H1 (cell line): ENCODE data around the gene NOMO2. TPM values are rescaled to one million over a fixed set of nuclear protein-coding genes. Genes with fewer than 3 reads are reported as not detected.
"Not testable (repeated sequence)": the region's sequence is repeated elsewhere in the genome, so short reads cannot be mapped to it uniquely, and the experiment has no call there.

Source experiments
- CTCF ChIA-PET: fragments of 300-600 bp; sonication (Branson Sonifier 250); formaldehyde crosslinking; loops from one replicate; lab custom pipeline; 2021; ENCODE audit not compliant: partially characterized antibody; lab: Charles Lee
- POLR2A ChIA-PET: fragments of 300-600 bp; sonication (Branson Sonifier 250); formaldehyde crosslinking; loops from one replicate; lab custom pipeline; 2021; ENCODE audit warnings: inconsistent platforms; ENCODE audit not compliant: partially characterized antibody; lab: Charles Lee
- DNase-seq, 2 experiments: peaks; one replicate each; pipeline versions ENCODE4 v3.0.0 to v3.0.0-alpha.2; 2010 to 2022; ENCODE audit warnings: low spot score in 2 of 2, low read depth in 1 of 2, mixed read lengths in 1 of 2
- FAIRE-seq: peaks from 2 replicates; lab custom pipeline; 2011; peaks lifted over from hg19 to GRCh38; lab: Jason Lieb, UNC
- H2AFZ ChIP-seq: 2 replicates; pipeline ENCODE4 v1.8.1; 2012; ENCODE audit warnings: low read length, inconsistent platforms
- H2AK5ac ChIP-seq: 2 replicates; pipeline ENCODE4 v1.6.1; 2013; ENCODE audit warnings: low read depth, low read length
- H2BK120ac ChIP-seq: replicated peaks from 2 replicates; pipeline ENCODE3; 2013; ENCODE audit warnings: low read depth, low read length, inconsistent platforms
- H2BK12ac ChIP-seq: 2 replicates; pipeline ENCODE4 v1.6.1; 2013; ENCODE audit warnings: low read depth, low read length
- H2BK15ac ChIP-seq: 2 replicates; pipeline ENCODE4 v1.6.1; 2013; ENCODE audit warnings: low read length
- H2BK20ac ChIP-seq: 2 replicates; pipeline ENCODE4 v1.6.1; 2013; ENCODE audit warnings: low read length
- H2BK5ac ChIP-seq: 2 replicates; pipeline ENCODE4 v1.6.1; 2013; ENCODE audit warnings: low read depth, low read length
- H3K14ac ChIP-seq: 2 replicates; pipeline ENCODE4 v1.6.1; 2013; ENCODE audit warnings: inconsistent platforms; ENCODE audit not compliant: insufficient read length
- H3K18ac ChIP-seq: 2 replicates; pipeline ENCODE4 v1.6.1; 2013; ENCODE audit warnings: low read length; ENCODE audit errors: extremely low read depth
- H3K23ac ChIP-seq: 2 replicates; pipeline ENCODE4 v1.6.1; 2013; ENCODE audit warnings: inconsistent platforms; ENCODE audit not compliant: insufficient read length
- H3K23me2 ChIP-seq: 2 replicates; pipeline ENCODE4 v1.6.1; 2013; ENCODE audit warnings: low read depth, low read length
- H3K27ac ChIP-seq: 2 replicates; pipeline ENCODE4 v1.6.1; 2011; ENCODE audit warnings: low read depth, low read length, inconsistent platforms
- H3K27me3 ChIP-seq, 4 experiments: replicated peaks in 1 of 4; 1 replicate in 1 of 4; 2 replicates in 3 of 4; pipeline versions ENCODE4 v1.6.1 to v1.8.1; 2011 to 2013; ENCODE audit warnings: low read length in 3 of 4, mild to moderate bottlenecking in 3 of 4, inconsistent platforms in 2 of 4, mixed read lengths in 2 of 4, moderate library complexity in 1 of 4; ENCODE audit not compliant: control insufficient read depth in 3 of 4, insufficient read depth in 3 of 4; ENCODE audit errors: extremely low read depth in 1 of 4
- H3K36me3 ChIP-seq, 4 experiments: 2 replicates each; pipeline versions ENCODE4 v1.6.1 to v1.8.1; 2011 to 2013; ENCODE audit warnings: mild to moderate bottlenecking in 4 of 4, low read length in 3 of 4, moderate library complexity in 2 of 4, control low read depth in 1 of 4, inconsistent platforms in 1 of 4; ENCODE audit not compliant: insufficient read depth in 4 of 4, control insufficient read depth in 2 of 4
- H3K4ac ChIP-seq: replicated peaks from 2 replicates; pipeline ENCODE3; 2013; ENCODE audit warnings: low read length, low read depth, mixed read lengths, inconsistent platforms; ENCODE audit not compliant: insufficient read length
- H3K4me1 ChIP-seq, 4 experiments: replicated peaks in 1 of 4; 1 replicate in 1 of 4; 2 replicates in 3 of 4; pipeline versions ENCODE4 v1.6.1 to v1.8.1; 2011 to 2013; ENCODE audit warnings: low read length in 3 of 4, inconsistent platforms in 2 of 4, mixed read lengths in 1 of 4; ENCODE audit not compliant: insufficient read depth in 4 of 4, control insufficient read depth in 3 of 4
- H3K4me2 ChIP-seq, 2 experiments: 2 replicates each; pipeline versions ENCODE4 v1.6.1 to v1.8.1; 2011 to 2013; ENCODE audit warnings: low read depth in 2 of 2, low read length in 2 of 2, control low read depth in 1 of 2, inconsistent platforms in 1 of 2, mild to moderate bottlenecking in 1 of 2; ENCODE audit not compliant: insufficient read depth in 1 of 2
- H3K4me3 ChIP-seq, 4 experiments: fragments of 200-600, 300-600 bp in 1 of 4; sonication (generic), shearing (Covaris generic), sonication (Bioruptor Twin) in 1 of 4; 2 replicates each; pipeline versions ENCODE4 v1.5.1 to v1.8.1; 2011 to 2016; ENCODE audit warnings: low read length in 4 of 4, low read depth in 3 of 4, control low read depth in 2 of 4, inconsistent platforms in 2 of 4, mild to moderate bottlenecking in 2 of 4, mixed read lengths in 1 of 4, moderate library complexity in 1 of 4; ENCODE audit not compliant: insufficient read depth in 2 of 4; ENCODE audit errors: extremely low read depth in 1 of 4
- H3K56ac ChIP-seq: replicated peaks from 2 replicates; pipeline ENCODE3; 2013; ENCODE audit warnings: low read depth, mild to moderate bottlenecking, mixed read lengths, low read length, inconsistent platforms; ENCODE audit not compliant: insufficient read length
- H3K79me1 ChIP-seq: 2 replicates; pipeline ENCODE4 v1.6.1; 2013; ENCODE audit warnings: low read depth, low read length, control low read depth
- H3K79me2 ChIP-seq, 2 experiments: 2 replicates each; pipeline versions ENCODE4 v1.6.1 to v1.8.1; 2012 to 2013; ENCODE audit warnings: low read length in 2 of 2, mild to moderate bottlenecking in 2 of 2, inconsistent platforms in 1 of 2; ENCODE audit not compliant: insufficient read depth in 2 of 2, control insufficient read depth in 1 of 2
- H3K9ac ChIP-seq, 4 experiments: replicated peaks in 1 of 4; 1 replicate in 1 of 4; 2 replicates in 3 of 4; pipeline versions ENCODE4 v1.6.1 to v1.8.1; 2011 to 2013; ENCODE audit warnings: low read depth in 3 of 4, low read length in 3 of 4, control low read depth in 2 of 4, mild to moderate bottlenecking in 2 of 4, moderate library complexity in 2 of 4, inconsistent platforms in 1 of 4; ENCODE audit errors: extremely low read depth in 1 of 4
- H3K9me3 ChIP-seq, 2 experiments: 2 replicates each; pipeline versions ENCODE4 v1.6.1 to v1.8.1; 2012 to 2013; ENCODE audit warnings: mild to moderate bottlenecking in 2 of 2, moderate library complexity in 2 of 2, control low read depth in 1 of 2, inconsistent platforms in 1 of 2, low read depth in 1 of 2, low read length in 1 of 2, mixed read lengths in 1 of 2; ENCODE audit not compliant: insufficient read depth in 2 of 2
- H4K20me1 ChIP-seq, 2 experiments: replicated peaks in 1 of 2; 2 replicates each; pipeline versions ENCODE3 to v1.8.1; 2011 to 2013; ENCODE audit warnings: inconsistent platforms in 2 of 2, low read length in 2 of 2, mild to moderate bottlenecking in 1 of 2; ENCODE audit not compliant: insufficient read depth in 2 of 2, control insufficient read depth in 1 of 2
- H4K5ac ChIP-seq: 2 replicates; pipeline ENCODE4 v1.6.1; 2013; ENCODE audit warnings: low read length, low read depth, mixed read lengths, inconsistent platforms; ENCODE audit not compliant: insufficient read length
- H4K8ac ChIP-seq: 2 replicates; pipeline ENCODE4 v1.8.0; 2013; ENCODE audit warnings: mild to moderate bottlenecking, moderate library complexity, low read length, inconsistent platforms; ENCODE audit not compliant: insufficient read depth; ENCODE audit errors: extremely low read depth
- H4K91ac ChIP-seq: replicated peaks from 2 replicates; pipeline ENCODE3; 2013; ENCODE audit warnings: low read length, mixed read lengths, inconsistent platforms; ENCODE audit not compliant: insufficient read length
- WGBS, 2 experiments: shearing (Covaris generic) in 1 of 2; methylation state at CpG; one replicate each; pipeline versions ENCODE4 v1.1.6 to v1.1.7; 2013 to 2015; ENCODE audit warnings: low lambda C conversion rate in 2 of 2, mixed read lengths in 2 of 2, inconsistent platforms in 1 of 2, low coverage in 1 of 2, missing lambda C conversion rate in 1 of 2; ENCODE audit not compliant: insufficient replicate concordance in 2 of 2, insufficient coverage in 1 of 2, insufficient read length in 1 of 2; ENCODE audit errors: extremely low coverage in 1 of 2, missing lambda C conversion rate in 1 of 2; 5-methylcytosine and 5-hydroxymethylcytosine counted together
- polyA plus RNA-seq, 7 experiments: library from polyadenylated mRNA; depleted of rRNA in 3 of 7; stranded (reverse) in 5 of 7; unstranded in 2 of 7; fragments of >200 nt in 5 of 7; fragments of 200-250 nt in 2 of 7; gene quantifications; 1 replicate in 5 of 7; 2 replicates in 1 of 7; 4 replicates in 1 of 7; pipeline versions ENCODE4 v1.2.1 to v1.2.3, GENCODE V29; 2011 to 2013; ENCODE audit warnings: missing spikeins in 2 of 7, mixed read lengths in 2 of 7
- total RNA-seq: library from RNA; stranded (reverse); fragmentation: NEBNext Ultra II Directional; extraction: Animal tissue kit (Norgen Biotek cat#: 25700); gene quantifications from 2 replicates; pipeline ENCODE4 v1.2.1, GENCODE V29; 2021

NOMO2 gene
- total and polyA plus RNA-seq, 2 of the 8 experiments (the other 6 are each of a cell fraction or from before 2014, with no cell fraction given) = 116 to 137 TPM

DNA sequence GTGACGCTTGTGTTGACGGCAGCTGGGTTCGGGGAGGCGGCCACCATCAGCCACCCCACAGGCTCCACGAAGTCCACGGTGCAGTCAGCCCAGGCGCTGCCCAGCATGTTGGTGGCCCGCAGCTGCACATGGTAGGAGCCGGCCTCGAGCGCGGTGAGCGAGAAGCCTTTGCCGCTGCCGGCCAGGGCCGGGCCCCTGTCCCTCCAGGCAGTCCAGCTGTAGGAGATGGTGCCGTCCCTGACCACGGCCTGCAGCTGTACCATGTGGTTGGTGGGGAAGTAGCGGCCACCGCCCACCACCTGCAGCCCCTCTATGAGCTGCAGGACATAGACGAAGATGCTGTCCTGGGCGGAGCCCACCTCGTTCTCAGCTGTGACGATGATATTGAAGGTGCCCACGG lies 175.4 kb downstream of the NOMO2 start:
- FAIRE-seq, H2AFZ ChIP-seq, H3K79me2 ChIP-seq, H4K20me1 ChIP-seq, H4K5ac ChIP-seq, H3K4me1 ChIP-seq, H2BK20ac ChIP-seq, H2BK120ac ChIP-seq, CTCF ChIA-PET, H2AK5ac ChIP-seq, H4K8ac ChIP-seq, H2BK12ac ChIP-seq, H3K23ac ChIP-seq, H3K4me3 ChIP-seq, H3K4ac ChIP-seq, H3K9me3 ChIP-seq, POLR2A ChIA-PET, H3K4me2 ChIP-seq, H3K18ac ChIP-seq, H3K79me1 ChIP-seq, H3K27me3 ChIP-seq, H3K9ac ChIP-seq, H3K14ac ChIP-seq, H3K27ac ChIP-seq, H2BK15ac ChIP-seq, H4K91ac ChIP-seq, H3K23me2 ChIP-seq, H3K56ac ChIP-seq, H3K36me3 ChIP-seq, DNase-seq, H2BK5ac ChIP-seq: not testable (repeated sequence)
- WGBS, 2 experiments = no CpG with 5 or more reads among the region's 25 CpGs

DNA sequence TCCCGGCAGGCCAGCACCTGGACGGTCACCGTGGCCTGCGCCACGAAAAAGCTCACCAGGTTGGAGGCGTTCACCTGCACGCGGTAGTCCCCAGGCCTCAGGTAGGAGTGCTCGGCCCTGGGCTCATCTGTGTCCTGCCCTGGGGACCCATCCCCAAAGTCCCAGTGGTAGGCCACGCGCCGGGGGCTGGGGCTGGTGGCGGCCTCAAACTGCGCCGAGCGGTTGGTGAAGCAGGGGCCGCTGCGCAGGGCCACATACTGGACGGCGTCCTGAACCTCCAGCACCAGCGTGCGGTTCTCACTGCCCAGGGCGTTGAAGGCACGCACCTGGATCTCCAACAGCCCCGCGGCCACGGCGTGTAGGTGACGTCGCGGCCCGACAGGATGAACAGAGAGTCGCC lies 176.6 kb downstream of the NOMO2 start:
- H3K56ac ChIP-seq, H4K5ac ChIP-seq, H2AK5ac ChIP-seq, H2BK120ac ChIP-seq, H3K9me3 ChIP-seq, FAIRE-seq, DNase-seq, H3K79me1 ChIP-seq, H3K14ac ChIP-seq, CTCF ChIA-PET, H3K4me2 ChIP-seq, H3K18ac ChIP-seq, H4K8ac ChIP-seq, H3K27ac ChIP-seq, H3K79me2 ChIP-seq, H2AFZ ChIP-seq, H3K36me3 ChIP-seq, H3K4me3 ChIP-seq, H2BK15ac ChIP-seq, H2BK12ac ChIP-seq, POLR2A ChIA-PET, H2BK20ac ChIP-seq, H3K23me2 ChIP-seq, H4K20me1 ChIP-seq, H3K9ac ChIP-seq, H3K4me1 ChIP-seq, H2BK5ac ChIP-seq, H4K91ac ChIP-seq, H3K4ac ChIP-seq, H3K23ac ChIP-seq, H3K27me3 ChIP-seq: not testable (repeated sequence)
- WGBS, 2 experiments = no CpG with 5 or more reads among the region's 33 CpGs
